HG03575 (cell line): Measurements from ENCODE around the gene SLC26A11.
"Not testable (repeated sequence)": the region's sequence is repeated elsewhere in the genome, so short reads cannot be mapped to it uniquely, and the experiment has no call there.

Experiments
- ATAC-seq: cut with Tn5 transposase; IDR thresholded peaks from one replicate; pipeline ENCODE4 v1.9.1; 2021; ENCODE audit not compliant: unreplicated experiment, insufficient number of reproducible peaks, low FRiP score; ENCODE audit errors: extremely low read depth

Gene SLC26A11

DNA sequence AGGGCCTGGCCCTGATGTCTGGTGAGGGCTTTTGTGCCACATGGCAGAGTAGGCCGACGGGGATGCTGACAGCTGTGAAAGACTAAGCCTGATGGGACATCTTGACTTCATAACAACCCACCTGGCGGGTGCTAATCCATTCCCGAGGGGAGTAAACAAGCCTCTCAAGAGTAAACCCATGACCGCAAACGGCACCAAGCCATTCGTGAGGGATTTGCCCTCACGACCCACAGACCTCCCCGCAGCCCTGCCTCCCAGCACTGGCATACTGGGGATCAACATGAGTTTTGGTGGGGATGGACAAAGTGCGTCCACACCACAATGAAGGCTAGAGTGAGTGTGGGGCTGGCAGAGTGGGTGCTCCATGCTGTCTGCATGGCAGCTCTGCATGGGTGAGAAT lies 52.1 kb downstream of the SLC26A11 start:
- no peak for ATAC-seq

- ATAC-seq = no peak
Measured at GRCh38 chr17:80274331-80274730, 54.1 kb downstream of the SLC26A11 start.

- ATAC-seq = no peak
Measured at GRCh38 chr17:80274871-80275449, 54.7 kb downstream of the SLC26A11 start.

DNA sequence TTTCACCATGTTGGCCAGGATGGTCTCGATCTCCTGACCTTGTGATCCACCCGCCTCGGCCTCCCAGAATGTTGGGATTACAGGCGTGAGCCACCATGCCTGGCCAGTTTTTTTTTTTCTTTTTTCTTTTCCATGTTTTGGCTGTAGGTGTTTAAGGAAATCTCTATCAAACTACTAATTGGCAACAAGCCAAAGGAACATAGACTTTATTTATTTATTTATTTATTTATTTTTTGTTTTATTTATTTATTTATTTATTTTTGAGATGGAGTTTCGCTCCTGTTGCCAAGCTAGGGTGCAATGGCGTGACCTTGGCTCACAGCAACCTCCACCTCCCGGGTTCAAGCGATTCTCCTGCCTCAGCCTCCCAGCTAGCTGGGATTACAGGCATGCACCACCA lies 55.6 kb downstream of the SLC26A11 start:
- not testable (repeated sequence) for ATAC-seq

GRCh38 chr17:80277751-80278671 lies 57.8 kb downstream of the SLC26A11 start:
- ATAC-seq = no peak

DNA sequence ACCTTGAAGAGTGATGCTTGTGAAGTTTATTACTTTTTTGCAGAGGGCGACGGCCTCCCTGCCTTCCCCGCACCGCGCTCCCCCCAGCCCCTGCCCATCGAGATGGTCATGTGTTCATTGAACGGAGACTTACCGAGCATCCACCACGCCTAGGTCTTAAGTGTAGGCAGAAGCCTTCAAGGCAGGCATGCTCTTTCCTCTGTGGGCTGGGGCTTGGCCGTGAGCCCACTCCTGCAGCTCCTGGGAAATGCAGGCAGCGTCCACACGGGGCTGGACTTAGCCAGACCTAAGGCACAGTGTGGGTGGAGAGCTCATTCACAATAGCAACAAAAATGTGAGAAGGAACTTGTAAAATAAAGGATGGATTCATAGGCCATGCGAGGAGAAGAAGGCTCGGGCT lies 59.7 kb downstream of the SLC26A11 start:
- ATAC-seq = no peak

DNA sequence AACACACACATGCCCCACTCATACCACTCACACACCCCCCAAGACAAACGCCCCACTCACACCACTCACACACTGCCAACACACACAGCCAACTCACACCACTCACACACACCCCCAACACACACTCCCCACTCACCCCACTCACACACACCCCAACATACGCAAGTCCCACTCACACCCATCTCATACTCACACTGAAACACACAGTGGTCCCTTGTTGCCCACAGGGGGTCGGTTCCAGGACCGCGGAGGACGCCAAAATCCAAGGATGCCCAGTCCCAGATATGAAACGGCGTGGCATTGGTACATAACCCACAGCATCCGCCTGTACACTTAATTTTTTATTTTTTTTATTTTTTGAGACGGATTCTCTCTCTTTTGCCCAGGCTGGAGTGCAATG lies 61.3 kb downstream of the SLC26A11 start:
- ATAC-seq = no peak

- ATAC-seq = no peak
Measured at GRCh38 chr17:80283116-80283852, 63.1 kb downstream of the SLC26A11 start.

GRCh38 chr17:80284631-80285030 lies 64.4 kb downstream of the SLC26A11 start:
- no peak for ATAC-seq

- no peak for ATAC-seq
Measured at GRCh38 chr17:80285237-80285920, 65.2 kb downstream of the SLC26A11 start.

DNA sequence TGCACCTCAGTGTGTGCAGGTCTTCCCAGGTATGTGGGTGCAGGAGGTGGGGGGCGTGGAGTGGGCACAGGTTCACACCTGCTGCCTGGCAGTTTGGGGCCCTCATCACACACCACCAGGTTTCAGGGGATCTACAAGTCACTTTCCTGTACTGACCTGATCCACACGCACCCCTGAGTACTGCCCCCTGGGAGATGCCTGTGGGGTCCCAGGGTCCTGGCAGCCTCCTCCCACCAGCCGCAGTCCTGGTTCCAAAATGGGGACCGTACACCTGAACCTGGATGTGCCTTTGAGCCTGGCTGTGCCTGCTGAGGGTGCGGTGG lies 66.4 kb downstream of the SLC26A11 start:
- ATAC-seq = no peak

DNA sequence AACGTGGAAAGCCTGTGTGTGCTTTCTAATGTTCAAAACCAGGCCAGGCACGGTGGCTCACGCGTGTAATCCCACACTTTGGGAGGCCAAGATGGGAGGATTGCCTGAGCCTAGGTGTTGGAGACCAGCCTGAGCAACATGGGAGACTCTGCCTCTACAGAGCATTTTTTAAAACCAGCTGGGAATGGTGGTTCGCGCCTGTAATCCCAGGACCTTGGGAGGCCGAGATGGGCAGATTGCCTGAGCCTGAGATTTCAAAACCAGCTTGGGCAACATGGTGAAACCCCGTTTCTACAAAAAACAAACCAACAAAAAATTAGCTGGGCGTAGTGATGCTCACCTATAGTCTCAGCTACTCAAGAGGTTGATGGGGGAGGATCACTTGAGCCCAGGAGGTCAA lies 66.8 kb downstream of the SLC26A11 start:
- ATAC-seq = no peak

GRCh38 chr17:80287806-80288567 lies 67.8 kb downstream of the SLC26A11 start:
- ATAC-seq = no peak

DNA sequence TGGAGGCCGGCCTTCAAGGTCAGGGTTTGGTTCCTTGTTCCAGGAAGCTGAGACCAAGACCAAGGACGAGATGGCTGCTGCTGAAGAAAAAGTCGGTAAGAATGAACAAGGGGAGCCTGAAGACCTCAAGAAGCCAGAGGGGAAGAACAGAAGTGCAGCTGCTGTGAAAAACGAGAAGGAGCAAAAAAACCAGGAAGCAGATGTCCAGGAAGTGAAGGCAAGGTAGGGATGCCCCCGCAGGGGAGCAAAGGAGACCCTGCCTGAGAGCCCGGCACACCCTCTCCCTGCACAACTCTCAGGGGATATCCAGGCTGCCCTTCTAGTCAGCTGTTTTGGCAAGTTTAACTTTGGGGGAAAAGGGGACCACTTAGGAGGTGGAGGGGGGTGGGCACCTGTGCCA lies 69.4 kb downstream of the SLC26A11 start:
- no peak for ATAC-seq

DNA sequence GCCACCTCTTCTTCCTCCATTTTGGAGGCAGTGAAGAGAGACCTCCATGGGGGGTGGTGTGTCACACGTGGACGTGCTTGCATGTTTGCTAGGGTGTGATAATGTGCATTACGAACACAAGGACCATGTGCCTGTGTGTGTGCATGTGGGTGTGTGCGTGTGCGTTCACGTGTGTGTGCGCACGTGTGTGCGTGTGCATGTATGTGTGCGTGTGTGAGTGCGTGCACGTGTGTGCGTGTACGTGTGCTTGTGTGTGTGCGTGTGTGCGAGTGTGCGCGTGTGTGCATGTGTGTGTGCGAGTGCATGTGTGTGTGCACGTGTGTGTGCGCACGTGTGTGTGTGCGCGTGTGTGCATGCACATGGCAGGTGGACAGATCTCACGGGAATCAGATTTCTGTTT lies 69.9 kb downstream of the SLC26A11 start:
- no peak for ATAC-seq

- no peak for ATAC-seq
Measured at GRCh38 chr17:80291260-80291659, 71.0 kb downstream of the SLC26A11 start.

DNA sequence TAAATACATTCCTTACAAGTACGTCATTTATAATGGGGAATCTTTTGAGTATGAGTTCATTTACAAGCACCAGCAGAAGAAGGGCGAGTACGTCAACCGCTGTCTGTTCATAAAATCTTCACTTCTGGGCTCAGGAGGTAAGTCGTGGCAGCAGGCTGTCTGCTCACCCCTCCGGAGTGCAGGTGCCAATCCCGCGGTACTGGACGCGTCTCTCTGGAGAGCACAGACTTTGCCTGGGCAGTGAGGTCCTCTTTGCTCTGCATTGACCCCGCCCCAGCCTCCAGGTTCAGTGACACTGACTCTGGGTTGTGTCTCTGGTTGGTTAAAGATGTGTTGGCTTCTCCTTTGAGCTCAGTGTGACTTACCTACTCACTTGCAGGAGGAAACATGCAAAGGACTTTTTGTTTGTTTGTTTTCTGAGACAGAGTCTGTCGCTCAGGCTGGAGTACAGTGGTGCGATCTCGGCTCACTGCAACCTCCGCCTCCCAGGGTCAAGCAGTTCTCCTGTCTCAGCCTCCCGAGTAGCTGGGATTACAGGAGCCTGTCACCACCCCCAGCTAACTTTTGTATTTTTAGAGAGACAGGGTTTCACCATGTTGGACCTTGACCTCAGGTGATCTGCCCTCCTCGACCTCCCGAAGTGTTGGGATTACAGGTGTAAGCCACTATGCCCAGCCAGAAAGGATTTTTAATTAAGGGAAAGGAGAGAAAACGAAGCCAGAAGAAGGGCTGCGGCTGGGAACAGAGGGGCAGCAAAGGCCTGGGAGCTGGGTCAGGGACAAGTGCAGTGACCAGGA lies 71.7 kb downstream of the SLC26A11 start:
- ATAC-seq = no peak

DNA sequence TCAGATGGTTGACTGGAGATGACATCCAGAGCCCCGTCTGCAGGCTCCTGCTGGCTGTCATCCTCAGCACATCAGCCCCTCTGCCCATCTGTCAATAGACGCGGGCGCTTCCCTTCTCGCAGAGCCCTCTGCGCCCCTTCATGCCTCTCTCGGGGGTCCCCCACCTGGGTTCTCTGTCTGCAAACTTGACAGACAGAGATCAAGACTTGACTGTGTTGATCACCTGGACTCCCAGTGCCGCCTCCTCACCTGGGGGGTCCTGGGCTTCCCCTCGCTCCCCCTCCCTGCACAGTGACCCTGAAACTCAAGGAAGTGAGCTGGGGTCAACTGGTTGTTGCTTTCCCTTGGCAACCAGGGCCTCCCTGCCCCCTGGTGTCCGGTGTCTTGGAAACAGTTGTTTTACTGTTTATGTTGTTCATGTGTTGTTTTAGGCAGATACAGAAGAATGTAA lies 72.3 kb downstream of the SLC26A11 start:
- no peak for ATAC-seq
